Activated CD4-positive, alpha-beta T cell treated with anti-CD3 and anti-CD28 coated beads, Interleukin-2, amount 50 U/mL, for 48 hours (primary cell): ENCODE data around the gene GCH1.
A peak's percentile ranks its signal among the peaks of the same experiment; 100 is the strongest.
"Not testable (repeated sequence)": the region's sequence is repeated elsewhere in the genome, so short reads cannot be mapped to it uniquely, and the experiment has no call there.

Experiments used
- DNase-seq, 2 experiments: peaks; one replicate each; pipeline ENCODE4 v3.0.0-alpha.2; 2020

The GCH1 gene, protein sequence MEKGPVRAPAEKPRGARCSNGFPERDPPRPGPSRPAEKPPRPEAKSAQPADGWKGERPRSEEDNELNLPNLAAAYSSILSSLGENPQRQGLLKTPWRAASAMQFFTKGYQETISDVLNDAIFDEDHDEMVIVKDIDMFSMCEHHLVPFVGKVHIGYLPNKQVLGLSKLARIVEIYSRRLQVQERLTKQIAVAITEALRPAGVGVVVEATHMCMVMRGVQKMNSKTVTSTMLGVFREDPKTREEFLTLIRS

DNA sequence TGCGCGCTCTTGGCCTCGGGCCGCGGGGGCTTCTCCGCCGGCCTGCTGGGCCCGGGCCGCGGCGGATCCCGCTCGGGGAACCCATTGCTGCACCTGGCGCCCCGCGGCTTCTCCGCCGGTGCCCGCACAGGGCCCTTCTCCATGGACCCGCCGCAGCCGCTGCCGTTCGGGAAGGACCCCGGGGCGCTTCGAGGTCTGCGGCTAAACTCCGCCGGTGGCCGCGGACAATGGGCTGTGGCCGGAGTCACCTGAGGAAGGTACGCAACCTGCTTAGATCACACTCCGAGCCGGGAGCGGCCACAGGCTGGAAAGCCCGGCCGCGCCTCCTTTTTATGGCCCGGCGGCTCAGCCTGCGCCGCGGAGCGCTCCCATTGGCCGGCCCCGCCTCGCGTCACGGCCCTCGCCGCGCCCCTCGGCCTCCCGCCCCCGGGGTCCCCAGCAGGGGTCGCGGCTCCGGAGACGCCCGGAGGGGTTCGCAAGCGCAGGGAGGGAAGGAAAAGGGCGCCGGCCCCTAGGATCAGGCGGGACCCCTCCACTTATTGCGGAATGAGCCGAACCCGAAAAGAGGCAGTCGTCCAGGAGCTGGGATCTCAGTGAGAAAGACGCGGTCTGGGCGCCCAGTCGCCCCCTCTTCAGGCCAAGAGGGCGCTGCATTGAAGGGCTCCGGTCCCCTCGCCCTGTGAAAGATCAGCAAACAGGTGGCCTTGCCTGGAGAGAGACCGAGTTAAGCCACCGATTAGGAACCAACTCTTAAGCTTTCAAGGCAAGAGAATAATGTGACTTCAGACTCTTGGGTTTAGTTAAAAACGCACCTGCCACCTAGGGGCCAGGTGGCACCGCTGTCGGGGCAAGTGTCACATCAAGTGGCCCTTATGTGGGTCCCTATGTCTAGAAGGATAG lies at the start of gene GCH1:
TSS of gene GCH1 (minus strand) at position 306 of the 900 bp plus-strand sequence. CDS start at position 143, 163 bp downstream.
- DNase-seq: peak; percentile 73 to 77

DNA sequence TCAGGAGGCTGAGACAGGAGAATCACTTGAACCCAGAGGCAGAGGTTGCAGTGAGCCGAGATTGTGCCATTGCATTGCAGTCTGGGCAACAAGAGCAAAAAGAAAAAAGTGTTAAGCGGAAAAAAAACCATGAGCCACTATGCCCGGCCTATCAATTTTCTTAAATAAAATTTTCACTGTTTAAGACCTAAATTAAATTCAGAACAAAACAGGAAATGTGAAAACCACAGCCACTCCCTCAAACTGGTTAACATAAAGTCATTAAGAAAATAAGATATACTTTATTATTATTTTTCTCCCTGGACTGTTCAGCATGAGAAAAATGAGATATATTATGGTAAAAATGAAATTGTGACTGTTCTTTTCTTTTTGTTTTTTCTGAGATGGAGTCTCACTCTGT lies 44.6 kb upstream of the GCH1 start:
- no peak for DNase-seq

DNA sequence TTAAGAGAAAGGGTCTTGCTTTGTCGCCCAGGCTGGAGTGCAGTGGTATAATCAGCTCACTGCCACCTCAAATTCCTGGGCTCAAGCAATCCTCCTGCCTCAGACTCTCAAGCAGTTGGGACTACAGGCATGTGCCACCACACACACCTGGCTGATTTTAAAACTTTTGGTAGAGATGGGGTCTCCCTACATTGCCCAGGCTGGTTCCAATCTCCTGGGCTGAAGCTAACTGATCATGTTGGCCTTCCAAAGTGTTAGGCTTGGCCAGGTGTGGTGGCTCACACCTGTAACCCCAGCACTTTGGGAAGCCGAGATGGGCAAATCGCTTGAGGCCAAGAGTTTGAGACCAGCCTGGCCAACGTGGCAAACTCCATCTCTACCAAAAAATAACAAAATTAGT lies 43.9 kb upstream of the GCH1 start:
- DNase-seq: no peak

DNA sequence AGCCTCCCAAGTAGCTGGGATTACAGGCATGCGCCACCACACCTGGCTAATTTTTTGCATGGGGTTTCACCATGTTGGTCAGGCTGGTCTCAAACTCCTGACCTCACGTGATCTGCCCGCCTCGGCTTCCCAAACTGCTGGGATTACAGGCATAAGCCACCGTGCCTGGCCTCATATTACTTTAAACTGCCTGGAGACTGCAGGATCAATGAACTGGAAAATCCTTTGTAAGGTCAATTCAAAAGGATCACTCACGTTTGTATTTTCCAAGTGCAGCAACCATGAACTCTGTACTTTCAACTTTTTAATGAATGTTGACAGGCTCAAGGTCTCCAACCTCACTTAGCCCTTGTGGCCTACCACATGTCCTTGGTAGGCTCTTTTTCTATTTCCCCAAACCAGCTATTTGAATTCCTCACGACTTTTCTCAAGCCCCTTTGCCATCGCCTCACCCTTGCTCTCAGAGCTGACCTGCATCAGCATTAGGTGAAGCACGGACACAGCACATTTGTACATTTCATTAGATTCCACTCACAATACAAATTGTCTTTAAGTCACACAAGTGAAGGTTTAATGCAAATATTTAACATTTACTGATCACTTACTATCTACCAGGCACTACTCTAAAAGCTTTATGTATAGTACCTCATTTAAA lies 42.2 kb upstream of the GCH1 start:
- no peak for DNase-seq

DNA sequence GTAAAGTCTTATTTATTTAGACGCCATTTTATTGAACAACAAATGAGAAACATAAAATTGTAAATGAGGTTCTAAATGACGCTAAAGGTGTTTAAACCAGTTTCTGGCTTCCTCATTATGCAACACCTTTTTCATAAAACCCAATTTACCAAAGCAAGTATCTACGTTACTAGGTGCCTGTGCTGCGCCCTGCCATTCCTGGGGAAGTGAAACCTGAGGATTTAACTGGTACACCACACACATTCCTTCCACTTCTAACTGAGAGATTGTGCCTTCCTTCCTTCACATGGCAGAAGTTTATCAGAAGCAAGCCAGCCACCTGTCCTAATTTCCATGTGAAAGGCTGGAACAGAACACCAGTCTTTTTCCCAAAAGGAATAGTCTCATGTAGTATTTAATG lies 40.3 kb upstream of the GCH1 start:
- DNase-seq: no peak

DNA sequence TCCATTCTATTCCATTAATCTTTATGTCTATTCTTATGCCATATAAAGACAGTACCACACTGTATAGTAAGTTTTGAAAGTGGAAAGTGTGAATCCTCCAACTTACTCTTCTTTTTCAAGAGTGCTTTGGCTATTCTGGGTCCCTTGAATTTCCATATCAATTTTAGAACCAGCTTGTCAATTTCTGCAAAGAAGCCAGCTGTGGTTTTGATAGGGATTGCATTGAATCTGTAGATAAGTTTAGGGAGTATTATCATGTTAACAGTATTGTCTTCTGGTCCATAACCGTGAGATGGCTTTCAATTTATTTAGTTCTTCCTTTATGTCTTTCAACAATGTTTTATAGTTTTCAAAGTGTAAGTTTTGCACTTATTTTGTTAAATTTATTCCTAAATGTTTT lies 34.2 kb upstream of the GCH1 start:
- DNase-seq: no peak

DNA sequence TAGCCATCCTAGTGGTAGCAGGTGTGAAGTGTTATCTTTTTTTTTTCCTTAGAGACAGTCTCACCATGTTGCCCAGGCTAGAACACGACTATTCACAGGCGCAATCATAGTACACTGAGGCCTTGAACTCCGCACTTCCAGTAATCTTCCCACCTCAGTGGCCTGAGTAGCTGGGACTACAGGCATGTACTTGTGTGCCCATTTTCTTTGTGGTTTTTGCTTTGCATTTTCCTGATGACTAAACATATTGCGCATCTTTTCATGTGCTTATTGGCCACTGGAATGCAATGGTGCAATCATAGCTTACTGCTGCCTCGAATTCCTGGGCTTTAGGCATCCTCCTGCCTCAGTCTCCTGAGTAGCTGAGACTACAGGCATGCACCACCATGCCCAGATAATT lies 33.3 kb upstream of the GCH1 start:
- DNase-seq: no peak

DNA sequence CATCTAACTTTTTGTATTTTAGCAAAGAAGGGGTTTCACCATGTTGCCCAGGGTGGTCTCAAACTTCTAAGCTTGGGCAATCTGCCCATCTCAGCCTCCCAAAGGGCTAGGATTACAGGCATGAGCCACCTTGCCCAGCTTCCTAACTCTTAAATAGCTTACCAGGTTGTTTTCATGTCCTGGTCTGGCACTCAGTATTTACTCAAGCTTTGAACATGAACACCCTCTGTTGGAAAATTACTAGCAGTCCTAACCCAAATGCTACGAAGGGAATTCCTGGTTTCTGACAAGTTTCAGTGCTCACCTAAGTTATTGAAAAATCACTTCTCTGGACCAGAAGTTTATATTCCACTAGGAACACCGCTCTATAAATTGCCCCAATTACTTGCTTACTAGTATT lies 32.5 kb upstream of the GCH1 start:
- DNase-seq: no peak

DNA sequence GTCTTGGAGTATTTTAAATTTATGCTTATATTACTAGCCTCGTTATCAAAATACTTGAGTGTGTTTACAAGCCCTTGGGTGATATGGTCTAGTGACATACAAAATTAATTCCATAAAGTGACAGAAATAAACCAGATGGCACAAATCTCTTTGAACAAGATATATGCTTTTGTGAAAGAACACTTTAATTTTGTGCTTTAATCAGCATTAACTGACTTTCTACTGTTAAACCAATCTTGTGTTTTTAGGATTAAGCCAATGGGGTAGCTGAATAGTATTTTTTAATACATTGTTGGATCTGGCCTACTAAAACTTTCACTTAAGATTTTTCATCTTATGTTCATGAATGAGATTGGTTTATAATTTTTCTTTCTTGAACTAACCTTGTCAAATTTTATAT lies 30.4 kb upstream of the GCH1 start:
- DNase-seq: no peak

DNA sequence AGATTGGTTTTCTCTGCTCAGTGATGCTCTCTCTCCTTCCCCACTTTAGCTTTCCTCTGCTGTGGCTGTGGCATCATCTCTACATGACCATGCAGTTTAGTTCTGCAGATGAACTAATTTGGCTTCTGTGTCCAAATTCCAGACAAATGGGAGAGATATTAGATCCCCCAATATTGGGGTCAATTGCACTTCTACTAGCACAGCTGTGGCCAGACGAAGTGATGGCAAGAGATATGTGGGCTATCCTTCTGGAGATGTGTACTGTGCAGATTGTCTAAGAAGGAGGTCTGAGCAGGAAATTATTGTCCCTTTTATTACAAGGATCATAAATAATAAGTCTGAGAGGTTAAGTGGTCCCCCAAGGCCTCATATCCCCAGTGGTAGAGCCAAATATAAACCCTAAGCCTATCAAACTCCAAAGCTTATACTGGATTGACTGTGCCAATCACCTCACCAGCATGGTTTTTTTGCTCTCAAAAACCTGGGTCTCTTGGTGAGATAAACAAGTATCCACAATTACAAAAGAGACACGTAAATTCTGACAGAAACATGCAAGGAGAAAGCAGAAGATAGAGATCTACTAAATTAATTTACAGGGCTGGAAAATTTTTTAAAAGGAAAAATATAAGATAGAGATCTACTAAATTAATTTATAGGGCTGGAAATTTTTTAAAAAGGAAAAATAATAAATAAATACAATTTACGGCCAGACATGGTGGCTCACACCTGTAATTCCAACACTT lies 29.1 kb upstream of the GCH1 start:
- DNase-seq: no peak

DNA sequence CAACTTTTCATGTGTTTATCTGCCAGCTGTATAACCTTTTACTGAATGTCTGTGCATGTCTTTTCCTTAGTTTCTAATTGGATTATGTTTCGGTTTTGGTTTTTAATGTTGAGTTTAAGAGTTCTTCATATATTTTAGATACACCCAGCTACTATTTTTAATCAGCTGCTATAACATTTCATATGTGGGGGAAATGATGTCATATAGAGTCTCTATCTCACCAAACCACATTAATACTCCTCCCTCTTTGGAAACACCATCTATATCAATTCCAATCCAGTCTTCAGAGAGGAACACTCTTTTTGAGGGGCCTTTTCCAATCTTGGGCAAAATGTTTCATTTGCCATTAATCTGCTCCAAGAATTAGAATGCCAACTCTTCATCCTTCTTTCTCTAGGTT lies 28.5 kb upstream of the GCH1 start:
- DNase-seq: no peak

DNA sequence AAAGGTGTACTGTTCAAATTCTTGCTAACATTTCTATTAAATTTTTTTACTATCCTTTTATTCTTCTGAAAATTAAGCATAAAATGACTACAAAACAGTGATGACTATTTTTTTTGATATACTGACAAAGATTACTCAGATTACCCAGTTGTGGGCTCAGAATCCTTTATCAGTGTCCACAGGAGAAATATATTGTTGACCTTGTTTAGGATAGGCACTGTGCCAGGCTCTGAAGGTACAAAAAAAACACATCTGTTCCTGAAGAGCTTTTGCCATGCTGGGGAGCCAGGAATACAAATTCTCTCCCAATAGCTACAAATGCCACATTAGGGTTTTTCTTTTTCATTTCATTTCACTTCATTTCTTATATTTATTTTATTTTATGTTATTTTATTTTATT lies 26.9 kb upstream of the GCH1 start:
- DNase-seq: no peak

DNA sequence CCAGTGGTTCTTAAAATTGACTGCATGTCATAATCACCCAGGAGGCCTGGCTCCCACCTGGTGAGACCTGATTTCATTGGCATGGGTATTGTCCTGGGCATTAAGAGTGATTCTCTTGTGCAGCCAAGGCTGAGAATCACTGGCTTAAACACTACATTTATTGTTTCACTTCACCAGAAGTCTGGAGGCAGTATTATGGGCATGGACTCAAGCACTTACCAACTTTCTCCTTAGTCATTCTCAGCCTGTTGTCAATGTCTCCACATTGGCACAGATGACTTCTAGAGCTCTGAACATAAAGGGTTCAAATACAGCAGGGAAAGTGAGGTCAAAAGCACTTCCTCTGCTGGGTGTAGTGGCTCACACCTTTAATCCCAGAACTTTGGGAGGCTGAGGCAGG lies 25.6 kb upstream of the GCH1 start:
- DNase-seq: no peak

DNA sequence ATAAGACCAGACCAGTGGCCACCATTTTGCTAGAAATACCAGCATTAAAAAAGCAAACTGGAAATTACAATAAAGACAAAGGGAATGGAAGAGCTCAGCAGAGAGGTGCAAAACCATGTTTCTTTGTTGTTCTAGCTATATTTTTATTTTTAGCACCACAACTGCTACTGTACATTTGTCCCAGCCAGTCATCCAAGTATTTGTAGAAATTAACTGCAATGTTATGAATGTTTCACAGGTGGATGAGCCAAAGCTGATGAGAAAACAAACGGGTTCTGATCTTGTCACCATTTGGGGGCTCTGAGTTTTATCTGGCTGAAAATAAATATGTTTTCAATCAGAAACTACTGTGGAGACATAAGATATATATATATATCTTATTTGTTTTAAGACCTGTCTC lies 24.9 kb upstream of the GCH1 start:
- no peak for DNase-seq

DNA sequence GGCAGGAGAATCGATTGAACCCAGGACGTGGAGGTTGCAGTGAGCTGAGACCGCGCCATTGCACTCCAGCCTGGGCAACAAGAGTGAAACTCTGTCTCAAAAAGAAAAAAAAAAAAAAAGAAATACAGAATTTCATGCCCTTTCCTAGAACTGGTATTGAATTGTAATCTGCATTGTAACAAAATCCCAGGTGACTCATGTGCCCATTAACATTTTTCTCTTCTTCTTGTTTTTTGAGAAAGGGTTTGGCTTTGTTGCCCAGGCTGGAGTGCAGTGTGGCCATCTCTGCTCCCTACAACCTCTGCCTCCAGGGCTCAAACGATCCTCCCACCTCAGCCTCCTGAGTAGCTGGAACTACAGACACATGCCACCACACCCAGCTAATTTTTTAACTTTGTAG lies 23.9 kb upstream of the GCH1 start:
- not testable (repeated sequence) for DNase-seq

DNA sequence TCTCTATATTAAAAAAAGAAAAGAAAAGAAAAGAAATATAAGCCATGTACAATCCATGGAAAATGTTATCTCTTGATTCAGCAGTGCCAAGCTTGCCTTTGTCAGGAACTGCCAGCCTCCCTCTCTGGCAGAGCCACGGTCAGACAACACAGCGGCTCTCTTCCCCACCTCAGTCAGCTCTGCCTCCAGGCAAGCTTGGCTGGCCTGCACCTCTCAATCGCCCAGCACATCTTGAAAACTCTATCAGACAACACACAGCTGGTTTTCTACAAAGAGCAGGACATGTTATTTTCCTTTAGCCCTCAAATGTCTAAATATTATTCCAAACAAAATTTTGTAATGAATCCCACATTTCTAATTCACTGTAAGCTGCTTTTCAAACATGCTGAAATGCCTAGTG lies 20.0 kb upstream of the GCH1 start:
- no peak for DNase-seq

DNA sequence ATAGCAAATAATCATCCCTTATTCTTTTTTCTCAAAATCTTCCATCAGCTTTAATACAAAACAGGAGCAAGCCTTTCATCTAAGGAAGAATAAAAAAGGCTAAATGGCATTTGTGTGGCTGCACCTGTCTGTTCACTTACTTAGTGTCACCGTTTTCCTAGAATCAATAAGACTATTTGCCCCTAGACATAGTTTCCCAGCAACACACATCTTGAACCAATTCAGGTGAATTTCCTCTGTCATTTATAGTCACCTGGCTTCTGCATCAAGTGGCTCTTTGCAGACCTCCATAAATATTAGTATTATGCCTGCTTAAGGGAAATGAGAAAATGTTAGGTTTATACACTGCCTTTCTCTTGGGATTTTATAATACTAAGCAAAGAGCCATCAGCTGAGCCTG lies 17.4 kb upstream of the GCH1 start:
- DNase-seq: no peak

DNA sequence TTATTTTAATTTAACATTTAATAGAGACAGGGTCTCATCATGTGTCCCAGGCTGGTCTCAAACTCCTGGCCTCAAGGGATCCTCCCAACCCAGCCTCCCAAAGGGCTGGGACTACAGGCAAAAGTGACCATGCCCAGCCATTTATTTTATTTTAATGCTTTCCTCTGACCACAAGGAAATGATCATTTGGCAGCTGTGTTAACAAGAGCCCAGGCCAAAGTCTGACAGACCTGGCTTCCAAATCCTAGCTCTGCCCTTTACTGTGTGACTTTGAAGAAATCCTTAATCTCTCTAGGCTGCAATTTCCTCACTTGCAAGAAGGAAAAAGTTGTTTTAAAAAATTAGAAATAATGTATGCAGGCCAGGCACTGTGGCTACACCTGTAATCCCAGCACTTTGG lies 16.7 kb upstream of the GCH1 start:
- DNase-seq: no peak

DNA sequence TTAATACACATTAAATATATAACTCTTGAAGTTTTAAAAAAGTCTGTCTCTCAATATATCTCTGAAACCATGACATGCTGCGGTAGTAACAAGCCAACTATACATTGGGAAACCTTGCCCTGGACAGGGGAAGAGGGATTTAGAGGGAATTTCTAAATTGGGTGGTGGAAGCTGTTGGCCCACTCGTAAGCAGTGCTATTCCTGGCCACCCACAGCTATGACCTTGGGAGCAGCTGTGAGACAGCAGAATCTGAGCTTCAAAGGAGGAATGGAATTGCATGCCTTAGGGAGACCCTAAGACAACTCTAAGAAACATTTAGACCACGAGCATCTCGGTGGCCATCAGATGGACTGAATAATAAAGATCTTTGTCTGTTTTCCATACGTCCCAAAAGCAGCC lies 15.8 kb upstream of the GCH1 start:
- no peak for DNase-seq

DNA sequence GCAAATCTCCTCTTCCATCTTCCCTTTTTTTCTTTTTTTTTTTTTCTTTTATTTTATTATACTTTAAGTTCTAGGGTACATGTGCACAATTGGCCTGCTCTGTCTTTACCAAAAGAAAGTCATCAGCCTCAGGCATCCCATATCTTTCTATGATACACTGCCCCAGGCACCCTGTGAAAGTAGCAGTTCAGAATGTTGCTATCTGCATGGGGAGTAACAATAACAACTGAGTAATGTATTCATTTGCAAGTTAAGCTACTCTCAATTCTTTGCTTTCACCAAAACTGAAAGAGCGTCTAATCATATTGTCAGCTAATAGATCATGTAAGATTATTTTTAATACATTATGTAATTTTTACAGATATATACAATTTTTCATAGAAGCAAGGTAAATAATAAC lies 13.5 kb upstream of the GCH1 start:
- no peak for DNase-seq

DNA sequence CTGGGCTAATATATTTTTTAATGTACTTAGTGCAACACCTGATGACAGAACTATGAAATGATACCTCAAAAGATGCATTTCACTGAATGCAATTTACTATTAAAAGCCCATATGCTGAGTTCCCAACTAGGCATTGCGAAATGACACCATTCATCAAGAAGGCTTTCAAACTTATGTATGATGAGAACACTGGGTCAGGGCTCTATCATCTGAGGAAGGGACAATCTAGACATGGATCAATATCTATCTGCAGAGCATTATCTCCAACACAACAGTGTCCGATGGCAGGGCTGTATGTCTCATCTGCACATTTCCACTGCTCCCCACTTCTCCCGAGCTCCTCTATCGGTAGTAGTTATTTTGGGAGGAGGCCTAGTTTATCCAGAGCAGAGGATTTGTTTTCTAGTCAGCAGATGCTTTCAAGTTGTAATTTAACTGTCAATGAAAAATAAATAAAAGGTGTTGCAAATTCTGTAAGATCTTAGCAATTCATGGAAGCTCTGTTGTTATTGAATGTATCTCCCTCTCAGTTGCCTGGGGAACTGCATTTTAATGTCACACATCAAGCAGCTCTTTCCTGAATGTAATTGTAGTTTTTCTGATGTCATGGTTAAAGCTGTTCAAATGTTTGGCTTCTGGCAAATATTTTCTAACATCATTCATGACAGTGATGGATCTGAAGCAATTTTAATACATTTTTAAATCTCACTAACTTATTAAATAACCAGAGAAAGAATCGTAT lies 7.4 kb upstream of the GCH1 start:
- no peak for DNase-seq

DNA sequence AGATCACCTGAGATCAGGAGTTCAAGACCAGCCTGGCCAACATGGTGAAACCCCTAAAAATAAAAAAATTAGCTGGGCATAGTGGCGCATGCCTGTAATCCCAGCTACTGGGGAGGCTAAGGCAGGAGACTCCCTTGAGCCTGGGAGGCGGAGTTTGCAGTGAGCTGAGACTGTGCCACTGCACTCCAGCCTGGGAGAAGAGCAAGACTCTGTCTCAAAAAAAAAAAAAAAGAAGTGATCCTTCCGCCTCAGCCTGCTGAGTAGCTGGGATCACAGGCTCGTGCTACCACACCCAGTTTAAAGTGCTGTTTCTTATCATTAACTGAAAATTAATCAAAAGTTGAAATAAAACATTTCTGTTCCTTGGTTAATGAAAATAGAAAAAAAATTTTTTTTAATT lies 6.3 kb upstream of the GCH1 start:
- DNase-seq: not testable (repeated sequence)

DNA sequence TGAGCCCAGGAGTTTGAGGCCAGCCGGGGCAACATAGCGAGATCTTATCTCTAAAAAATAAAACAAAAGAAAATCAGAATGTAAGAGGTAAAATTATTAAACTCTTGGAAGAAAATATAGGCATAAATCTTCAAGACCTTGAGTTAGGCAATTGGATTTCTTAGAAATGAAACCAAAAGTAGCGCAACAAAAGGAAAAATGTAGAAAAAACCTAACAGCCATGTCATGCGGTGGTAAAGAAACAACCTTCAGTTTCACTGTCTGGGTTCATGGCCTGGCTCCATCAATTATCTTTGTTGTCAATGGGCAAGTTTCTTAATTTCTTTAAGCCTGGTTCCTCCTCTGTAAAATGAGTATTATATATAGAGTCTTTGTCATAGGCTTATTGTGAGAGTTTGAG lies 5.6 kb upstream of the GCH1 start:
- no peak for DNase-seq
